MG63 (cell line): ENCODE data around the gene ARPC1B. TPM values are rescaled to one million over a fixed set of nuclear protein-coding genes. Genes with fewer than 3 reads are reported as not detected.

Source experiments
- total RNA-seq: library from RNA; depleted of rRNA; stranded (reverse); fragments of >200 nt; shearing (Covaris generic); gene quantifications from 2 replicates; pipeline ENCODE4 v1.2.3, GENCODE V29; 2014; ENCODE audit warnings: low replicate concordance; rRNA removed

ARPC1B gene
- total RNA-seq, 1 experiment from 2014 or later: 164 TPM

Other genes with a start within 250 kb of the ARPC1B start
- gene SMURF1, start 230.6 kb upstream of the ARPC1B start, total RNA-seq: 14.2 and 15.5 TPM in 2 replicates
- gene KPNA7, start 166.6 kb upstream of the ARPC1B start, total RNA-seq: not detected in 2 replicates
- gene MYH16, start 101.9 kb upstream of the ARPC1B start, total RNA-seq: not detected in 2 replicates
- 75.8 and 89.8 TPM in 2 replicates for gene ARPC1A, start 48.8 kb upstream of the ARPC1B start, total RNA-seq
- 156 and 207 TPM in 2 replicates for gene PDAP1, start 33.9 kb downstream of the ARPC1B start, total RNA-seq
- gene BUD31, start 34.2 kb downstream of the ARPC1B start, total RNA-seq: 52.0 and 69.0 TPM in 2 replicates
- gene PTCD1, start 64.1 kb downstream of the ARPC1B start, total RNA-seq: 6.9 and 7.3 TPM in 2 replicates
- gene CPSF4, start 64.2 kb downstream of the ARPC1B start, total RNA-seq: 9.3 and 15.3 TPM in 2 replicates
- gene ATP5MF, start 91.4 kb downstream of the ARPC1B start, total RNA-seq: 1,206 and 1,207 TPM in 2 replicates
- 4.2 and 5.0 TPM in 2 replicates for gene ZNF789, start 98.2 kb downstream of the ARPC1B start, total RNA-seq
- 10.4 and 13.3 TPM in 2 replicates for gene ZNF394, start 125.6 kb downstream of the ARPC1B start, total RNA-seq
- 4.4 and 9.4 TPM in 2 replicates for gene ZKSCAN5, start 129.9 kb downstream of the ARPC1B start, total RNA-seq
- 0.72 and 5.1 TPM in 2 replicates for gene FAM200A, start 177.4 kb downstream of the ARPC1B start, total RNA-seq
- 23.1 and 36.7 TPM in 2 replicates for gene ZNF655, start 183.9 kb downstream of the ARPC1B start, total RNA-seq
- not detected in 2 replicates for gene TMEM225B, start 223.5 kb downstream of the ARPC1B start, total RNA-seq
- gene ZSCAN25, start 242.2 kb downstream of the ARPC1B start, total RNA-seq: 3.8 and 3.9 TPM in 2 replicates